Neutrophil (primary cell): ENCODE measurements around the gene FLNC.

ENCODE experiments used
- H3K27ac ChIP-seq: fragments of 200-600 bp; sonication (generic); 2 replicates; pipeline ENCODE4 v1.5.1; 2016; ENCODE audit warnings: mild to moderate bottlenecking, moderate library complexity
- H3K27me3 ChIP-seq: fragments of 200-600 bp; sonication (generic); 2 replicates; pipeline ENCODE4 v1.6.0; 2016; ENCODE audit warnings: mild to moderate bottlenecking
- H3K36me3 ChIP-seq: fragments of 200-600 bp; sonication (generic); 2 replicates; pipeline ENCODE4 v1.5.1; 2017
- H3K4me1 ChIP-seq, 2 experiments: fragments of 200-600 bp in 1 of 2; sonication (generic) in 1 of 2; 1 replicate in 1 of 2; 2 replicates in 1 of 2; pipeline versions ENCODE4 v1.5.1 to v1.6.1; 2013 to 2016; ENCODE audit warnings: low read depth in 1 of 2, low read length in 1 of 2, mild to moderate bottlenecking in 1 of 2, moderate library complexity in 1 of 2; ENCODE audit not compliant: control insufficient read depth in 1 of 2, insufficient read depth in 1 of 2
- H3K4me3 ChIP-seq, 2 experiments: fragments of 200-600 bp in 1 of 2; sonication (generic) in 1 of 2; 1 replicate in 1 of 2; 2 replicates in 1 of 2; pipeline ENCODE4 v1.5.1; 2013 to 2016; ENCODE audit warnings: low read depth in 1 of 2, low read length in 1 of 2, mild to moderate bottlenecking in 1 of 2, moderate library complexity in 1 of 2
- H3K9me3 ChIP-seq: fragments of 200-600 bp; sonication (generic); 2 replicates; pipeline ENCODE4 v1.5.1; 2016
- CTCF ChIP-seq: fragments of 200-600 bp; sonication (generic); IDR thresholded peaks from 2 replicates; pipeline ENCODE4 v1.5.1; 2016; ENCODE audit warnings: antibody characterized with exemption

The FLNC gene

DNA sequence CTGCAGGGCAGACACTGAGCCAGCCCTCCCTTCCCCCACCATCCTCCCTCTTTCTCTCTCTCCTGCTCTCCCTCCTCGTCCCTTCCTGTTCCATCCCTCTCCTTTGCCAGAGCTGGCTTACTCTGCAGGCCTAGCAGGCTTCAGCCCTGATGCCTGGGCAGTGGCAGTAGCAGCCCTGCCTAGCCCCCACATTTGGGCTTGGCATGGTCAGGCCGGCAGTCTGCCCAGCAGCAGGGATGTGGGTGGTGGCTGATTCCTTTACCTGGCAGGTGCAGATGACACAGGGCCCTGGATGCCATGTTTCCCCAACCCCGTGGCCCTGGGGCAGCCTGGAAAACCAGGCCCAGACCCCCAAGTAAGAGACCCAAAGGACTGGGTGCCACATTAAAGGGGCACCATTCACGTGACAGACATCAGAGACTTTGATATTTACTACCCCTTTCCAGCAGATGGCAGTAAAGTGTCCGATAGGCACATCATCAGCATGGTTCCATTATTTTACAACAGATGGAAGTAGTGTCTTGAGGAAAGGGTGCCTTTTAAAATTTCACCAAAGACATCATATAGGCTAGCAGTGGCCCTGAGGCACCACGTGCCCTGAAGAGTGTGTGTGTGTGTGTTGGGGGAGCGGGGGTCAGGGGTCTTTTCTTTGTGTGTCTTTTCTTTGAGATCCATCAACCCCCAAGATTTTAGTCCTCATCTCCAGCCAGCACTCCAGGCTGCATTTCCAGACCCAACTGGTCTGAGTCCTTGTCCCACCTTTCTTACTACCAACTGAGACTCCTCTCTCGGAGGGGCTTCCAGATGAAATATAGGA is 74.4 kb downstream of the FLNC start:
- no peaks in the 10 kb centered on the region for H3K36me3 ChIP-seq
- H3K27me3 ChIP-seq: peaks cover 40% of the 10 kb centered on the region
- H3K9me3 ChIP-seq: no peaks in the 10 kb centered on the region
- no peak overlapping the region for H3K27ac ChIP-seq
- H3K4me1 ChIP-seq: no peaks in the 10 kb centered on the region
- peak; percentile 45 for TF ChIP-seq CTCF
- no peak overlapping the region for H3K4me3 ChIP-seq

DNA sequence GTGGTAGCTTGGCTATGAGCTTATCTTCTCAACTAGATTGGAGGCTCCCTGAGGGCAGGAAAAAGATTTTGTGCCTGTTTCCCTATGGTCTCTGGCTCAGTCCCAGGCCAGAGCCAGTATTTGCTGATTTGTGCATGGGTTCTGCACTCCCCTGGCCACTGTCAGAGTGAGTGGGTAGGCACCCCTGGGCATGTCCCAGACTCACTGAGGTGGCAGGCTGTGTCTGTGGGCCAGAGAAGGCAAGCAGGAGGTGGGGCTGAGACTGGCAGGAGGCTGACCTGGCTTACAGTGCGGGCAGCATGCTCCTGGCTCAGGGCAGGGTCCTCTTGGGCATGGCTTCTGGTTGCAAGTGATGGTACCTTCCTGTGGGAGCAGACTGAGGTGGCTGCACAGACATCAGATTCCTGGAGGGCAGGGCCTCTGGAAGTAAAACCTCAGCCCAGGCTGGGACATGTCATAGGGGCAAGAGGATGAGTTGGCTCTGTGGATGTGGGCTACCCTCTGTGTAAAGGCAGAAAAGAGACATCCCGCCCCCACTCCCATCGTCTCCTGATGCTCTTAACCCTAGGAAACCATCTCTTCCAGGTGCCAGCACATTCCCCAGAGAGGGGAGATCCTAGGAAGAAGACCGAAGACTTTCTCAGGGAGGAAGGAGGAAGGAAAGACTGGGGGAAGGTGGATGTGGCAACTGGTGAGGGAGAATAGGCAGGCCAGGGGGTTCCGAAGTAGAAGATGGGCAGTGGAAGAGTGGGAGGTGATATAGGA is 76.0 kb downstream of the FLNC start:
- Histone ChIP-seq H3K9me3 (no peaks in the 10 kb centered on the region), H3K4me1 (no peaks in the 10 kb centered on the region), H3K36me3 (no peaks in the 10 kb centered on the region), H3K27me3 (peaks cover 56% of the 10 kb centered on the region), H3K27ac (no peak overlapping the region), H3K4me3 (no peak overlapping the region)
- TF ChIP-seq CTCF: no peak

DNA sequence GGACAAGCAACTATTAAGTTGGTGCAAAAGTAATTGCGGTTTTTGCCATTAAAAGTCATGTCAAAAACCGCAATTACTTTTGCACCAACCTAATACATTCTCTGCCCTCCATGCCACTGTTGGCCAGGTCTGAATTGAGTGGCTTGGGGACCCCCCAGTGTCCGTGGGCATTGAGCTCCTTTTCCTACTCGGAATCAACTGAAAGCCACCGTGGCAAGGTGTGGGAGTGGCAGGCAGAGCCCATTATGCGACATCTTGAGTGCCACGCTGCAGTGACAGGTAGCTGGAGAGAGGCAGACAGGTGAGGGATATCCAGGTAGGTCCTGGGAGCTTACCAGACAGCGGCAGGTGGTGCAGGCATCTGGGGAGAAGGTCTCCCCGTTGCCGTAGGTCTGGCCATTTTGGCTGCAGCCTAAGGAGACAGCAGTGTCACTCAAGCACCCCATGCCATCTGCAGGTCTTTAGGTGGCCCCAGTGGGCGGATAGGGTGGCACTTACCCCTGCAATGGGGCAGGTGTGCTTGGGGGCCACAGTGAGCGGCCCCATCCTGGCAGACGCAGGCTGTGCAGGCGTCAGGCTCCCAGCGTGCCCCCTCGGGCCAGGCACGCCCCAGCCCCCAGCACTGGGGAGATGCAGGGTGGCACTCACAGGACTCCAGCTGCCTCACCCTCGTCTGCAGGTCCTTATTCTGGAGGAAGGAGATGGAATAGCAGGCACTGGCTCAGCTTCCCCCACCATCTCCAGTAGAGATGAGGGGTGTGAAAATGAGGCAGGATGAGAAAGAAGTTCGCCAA is 76.8 kb downstream of the FLNC start:
- H3K36me3 ChIP-seq: no peaks in the 10 kb centered on the region
- no peak for TF ChIP-seq CTCF
- H3K4me1 ChIP-seq: no peaks in the 10 kb centered on the region
- no peak overlapping the region for H3K4me3 ChIP-seq
- peaks cover 60% of the 10 kb centered on the region for H3K27me3 ChIP-seq
- H3K27ac ChIP-seq: no peak overlapping the region
- no peaks in the 10 kb centered on the region for H3K9me3 ChIP-seq
